HepG2 (cell line): ENCODE results near the gene ST6GALNAC6. TPM values are rescaled to one million over a fixed set of nuclear protein-coding genes. Genes with fewer than 3 reads are reported as not detected.
A peak's percentile ranks its signal among the peaks of the same experiment; 100 is the strongest.

Source experiments
- KDM6A ChIP-seq: IDR thresholded peaks from 2 replicates; pipeline ENCODE4 v1.6.1; 2016; ENCODE audit warnings: low read depth
- RFXAP ChIP-seq: sonication (generic); formaldehyde crosslinking; IDR thresholded peaks from 2 replicates; pipeline ENCODE4 v1.4.0; 2020; ENCODE audit warnings: missing genetic modification reagents, borderline replicate concordance
- SATB2 ChIP-seq: sonication (generic); formaldehyde crosslinking; IDR thresholded peaks from 2 replicates; pipeline ENCODE4 v1.5.0; 2020; ENCODE audit warnings: missing genetic modification reagents
- ZMYM3 ChIP-seq: sonication (generic); formaldehyde crosslinking; IDR thresholded peaks from 2 replicates; pipeline ENCODE4 v1.5.1; 2020; ENCODE audit warnings: mild to moderate bottlenecking, missing genetic modification reagents
- ZNF530 ChIP-seq: sonication (generic); formaldehyde crosslinking; IDR thresholded peaks from 2 replicates; pipeline ENCODE4 v1.5.0; 2020; ENCODE audit warnings: low read depth, mild to moderate bottlenecking, missing genetic modification reagents
- ZNF569 ChIP-seq: sonication (generic); formaldehyde crosslinking; IDR thresholded peaks from 2 replicates; pipeline ENCODE4 v1.5.0; 2020; ENCODE audit warnings: mild to moderate bottlenecking, missing genetic modification reagents, moderate library complexity, borderline replicate concordance
- ZNF839 ChIP-seq: sonication (generic); formaldehyde crosslinking; IDR thresholded peaks from 2 replicates; pipeline ENCODE4 v1.4.0; 2020; ENCODE audit warnings: missing genetic modification reagents, mild to moderate bottlenecking, borderline replicate concordance
- polyA plus RNA-seq, 8 experiments: library from polyadenylated mRNA; depleted of rRNA in 3 of 8; stranded (reverse) in 7 of 8; unstranded in 1 of 8; fragments of >200 nt; fragmentation: Illumina TruSeq in 4 of 8; extraction: Trizol in 4 of 8; gene quantifications; 2 replicates each; pipeline versions ENCODE4 v1.2.1 to v1.2.3, GENCODE V29; 2011 to 2016; ENCODE audit warnings: low read depth in 4 of 8, missing spikeins in 1 of 8, mixed read lengths in 1 of 8; ENCODE audit not compliant: insufficient read depth in 1 of 8
- total RNA-seq, 5 experiments: library from RNA; depleted of rRNA; stranded (reverse); fragments of >200 nt; fragmentation: Illumina TruSeq; extraction: Trizol; gene quantifications; 2 replicates each; pipeline ENCODE4 v1.2.3, GENCODE V29; 2016; ENCODE audit warnings: low read depth in 1 of 5
- TF ChIP-seq, protein P1 (sequence below): IDR thresholded peaks from 2 replicates; pipeline ENCODE4 v1.6.1; 2016; ENCODE audit warnings: low read depth, missing genetic modification reagents, missing compliant biosample characterization
- TF ChIP-seq, protein P2 (sequence below): IDR thresholded peaks from 2 replicates; pipeline ENCODE4 v1.6.1; 2016; ENCODE audit warnings: low read depth, control low read depth
- TF ChIP-seq, protein P3 (sequence below): sonication (generic); formaldehyde crosslinking; IDR thresholded peaks from 2 replicates; pipeline ENCODE4 v1.4.0; 2020; ENCODE audit warnings: missing genetic modification reagents, low read depth, mild to moderate bottlenecking, borderline replicate concordance
- TF ChIP-seq, protein P4 (sequence below): sonication (generic); formaldehyde crosslinking; IDR thresholded peaks from 2 replicates; pipeline ENCODE4 v1.4.0; 2020; ENCODE audit warnings: mild to moderate bottlenecking, missing genetic modification reagents

The ST6GALNAC6 gene
- total and polyA plus RNA-seq, 2 of the 13 experiments (the other 11 are each of a cell fraction or from before 2014, with no cell fraction given) = 18.5 to 65.4 TPM

DNA sequence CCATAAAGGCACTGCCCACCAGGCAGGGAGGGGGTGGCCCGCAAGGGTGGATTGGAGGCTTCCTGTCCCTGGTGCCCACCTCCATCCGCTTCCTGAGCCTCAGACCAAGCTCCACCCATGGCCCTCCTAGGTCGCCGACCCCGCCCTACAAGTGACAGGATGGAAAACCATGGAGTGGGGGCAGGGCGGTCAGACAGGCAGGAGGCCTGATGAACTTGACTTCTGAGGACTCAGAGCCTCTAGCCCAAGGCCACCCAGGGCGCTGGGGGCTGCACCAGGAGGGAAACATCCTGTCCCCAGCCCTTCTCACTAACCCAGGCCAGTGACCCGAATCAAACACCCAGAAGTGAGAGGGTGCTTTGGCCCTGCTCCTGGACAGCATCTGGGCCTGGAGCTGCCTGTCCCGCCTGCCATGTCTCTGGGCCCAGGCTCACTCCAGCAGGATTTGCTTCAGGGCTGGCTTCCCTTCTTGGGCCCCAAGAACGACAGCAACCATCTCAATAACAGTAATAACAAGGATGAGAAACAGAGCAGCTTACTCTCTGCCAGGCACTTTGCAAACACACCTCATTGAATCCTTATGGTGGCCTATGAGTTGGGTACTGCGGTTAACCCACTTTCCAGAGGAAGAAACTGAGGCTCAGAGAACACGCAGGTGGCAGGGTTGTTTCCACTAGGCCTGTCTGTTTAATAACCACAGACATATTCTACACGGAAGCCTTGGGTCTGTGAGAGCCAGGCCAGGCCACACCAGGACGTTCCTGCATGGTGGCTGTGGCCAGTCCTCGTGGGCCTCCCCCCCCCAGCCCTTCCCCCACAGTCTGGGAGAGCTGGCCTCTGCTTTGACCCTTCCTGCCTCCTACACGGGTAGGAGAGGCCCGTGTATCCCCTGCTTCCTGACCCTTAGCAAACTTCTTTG lies 4.4 kb upstream of the ST6GALNAC6 start (continued):
- TF ChIP-seq, protein P1, sequence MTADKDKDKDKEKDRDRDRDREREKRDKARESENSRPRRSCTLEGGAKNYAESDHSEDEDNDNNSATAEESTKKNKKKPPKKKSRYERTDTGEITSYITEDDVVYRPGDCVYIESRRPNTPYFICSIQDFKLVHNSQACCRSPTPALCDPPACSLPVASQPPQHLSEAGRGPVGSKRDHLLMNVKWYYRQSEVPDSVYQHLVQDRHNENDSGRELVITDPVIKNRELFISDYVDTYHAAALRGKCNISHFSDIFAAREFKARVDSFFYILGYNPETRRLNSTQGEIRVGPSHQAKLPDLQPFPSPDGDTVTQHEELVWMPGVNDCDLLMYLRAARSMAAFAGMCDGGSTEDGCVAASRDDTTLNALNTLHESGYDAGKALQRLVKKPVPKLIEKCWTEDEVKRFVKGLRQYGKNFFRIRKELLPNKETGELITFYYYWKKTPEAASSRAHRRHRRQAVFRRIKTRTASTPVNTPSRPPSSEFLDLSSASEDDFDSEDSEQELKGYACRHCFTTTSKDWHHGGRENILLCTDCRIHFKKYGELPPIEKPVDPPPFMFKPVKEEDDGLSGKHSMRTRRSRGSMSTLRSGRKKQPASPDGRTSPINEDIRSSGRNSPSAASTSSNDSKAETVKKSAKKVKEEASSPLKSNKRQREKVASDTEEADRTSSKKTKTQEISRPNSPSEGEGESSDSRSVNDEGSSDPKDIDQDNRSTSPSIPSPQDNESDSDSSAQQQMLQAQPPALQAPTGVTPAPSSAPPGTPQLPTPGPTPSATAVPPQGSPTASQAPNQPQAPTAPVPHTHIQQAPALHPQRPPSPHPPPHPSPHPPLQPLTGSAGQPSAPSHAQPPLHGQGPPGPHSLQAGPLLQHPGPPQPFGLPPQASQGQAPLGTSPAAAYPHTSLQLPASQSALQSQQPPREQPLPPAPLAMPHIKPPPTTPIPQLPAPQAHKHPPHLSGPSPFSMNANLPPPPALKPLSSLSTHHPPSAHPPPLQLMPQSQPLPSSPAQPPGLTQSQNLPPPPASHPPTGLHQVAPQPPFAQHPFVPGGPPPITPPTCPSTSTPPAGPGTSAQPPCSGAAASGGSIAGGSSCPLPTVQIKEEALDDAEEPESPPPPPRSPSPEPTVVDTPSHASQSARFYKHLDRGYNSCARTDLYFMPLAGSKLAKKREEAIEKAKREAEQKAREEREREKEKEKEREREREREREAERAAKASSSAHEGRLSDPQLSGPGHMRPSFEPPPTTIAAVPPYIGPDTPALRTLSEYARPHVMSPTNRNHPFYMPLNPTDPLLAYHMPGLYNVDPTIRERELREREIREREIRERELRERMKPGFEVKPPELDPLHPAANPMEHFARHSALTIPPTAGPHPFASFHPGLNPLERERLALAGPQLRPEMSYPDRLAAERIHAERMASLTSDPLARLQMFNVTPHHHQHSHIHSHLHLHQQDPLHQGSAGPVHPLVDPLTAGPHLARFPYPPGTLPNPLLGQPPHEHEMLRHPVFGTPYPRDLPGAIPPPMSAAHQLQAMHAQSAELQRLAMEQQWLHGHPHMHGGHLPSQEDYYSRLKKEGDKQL = 0 out of 2 replicates have a peak, but pooled peaks have one; percentile 49
- no peak for TF ChIP-seq SATB2 (CRISPR knock-in tag)
- no peak for TF ChIP-seq ZNF569 (CRISPR knock-in tag)
- TF ChIP-seq, protein P2, sequence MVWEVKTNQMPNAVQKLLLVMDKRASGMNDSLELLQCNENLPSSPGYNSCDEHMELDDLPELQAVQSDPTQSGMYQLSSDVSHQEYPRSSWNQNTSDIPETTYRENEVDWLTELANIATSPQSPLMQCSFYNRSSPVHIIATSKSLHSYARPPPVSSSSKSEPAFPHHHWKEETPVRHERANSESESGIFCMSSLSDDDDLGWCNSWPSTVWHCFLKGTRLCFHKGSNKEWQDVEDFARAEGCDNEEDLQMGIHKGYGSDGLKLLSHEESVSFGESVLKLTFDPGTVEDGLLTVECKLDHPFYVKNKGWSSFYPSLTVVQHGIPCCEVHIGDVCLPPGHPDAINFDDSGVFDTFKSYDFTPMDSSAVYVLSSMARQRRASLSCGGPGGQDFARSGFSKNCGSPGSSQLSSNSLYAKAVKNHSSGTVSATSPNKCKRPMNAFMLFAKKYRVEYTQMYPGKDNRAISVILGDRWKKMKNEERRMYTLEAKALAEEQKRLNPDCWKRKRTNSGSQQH (CRISPR knock-in tag) = 0 out of 2 replicates have a peak, but pooled peaks have one; percentile 29
- TF ChIP-seq, protein P3, sequence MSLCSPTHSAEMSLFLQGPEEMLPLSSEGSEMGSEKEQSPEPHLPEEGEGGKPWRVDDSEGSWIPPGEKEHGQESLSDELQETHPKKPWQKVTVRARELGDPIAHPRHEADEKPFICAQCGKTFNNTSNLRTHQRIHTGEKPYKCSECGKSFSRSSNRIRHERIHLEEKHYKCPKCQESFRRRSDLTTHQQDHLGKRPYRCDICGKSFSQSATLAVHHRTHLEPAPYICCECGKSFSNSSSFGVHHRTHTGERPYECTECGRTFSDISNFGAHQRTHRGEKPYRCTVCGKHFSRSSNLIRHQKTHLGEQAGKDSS (CRISPR knock-in tag) = peak; percentile 82; the same call in 1 of the 2 replicates
- peak; percentile 62 for TF ChIP-seq KDM6A (CRISPR knock-in tag)
- TF ChIP-seq ZMYM3 (CRISPR knock-in tag) = peak; percentile 38; the same call in 1 of the 2 replicates
- TF ChIP-seq RFXAP = peak; percentile 34; the same call in 1 of the 2 replicates
- no peak for TF ChIP-seq ZNF530 (CRISPR knock-in tag)
- TF ChIP-seq, protein P4, sequence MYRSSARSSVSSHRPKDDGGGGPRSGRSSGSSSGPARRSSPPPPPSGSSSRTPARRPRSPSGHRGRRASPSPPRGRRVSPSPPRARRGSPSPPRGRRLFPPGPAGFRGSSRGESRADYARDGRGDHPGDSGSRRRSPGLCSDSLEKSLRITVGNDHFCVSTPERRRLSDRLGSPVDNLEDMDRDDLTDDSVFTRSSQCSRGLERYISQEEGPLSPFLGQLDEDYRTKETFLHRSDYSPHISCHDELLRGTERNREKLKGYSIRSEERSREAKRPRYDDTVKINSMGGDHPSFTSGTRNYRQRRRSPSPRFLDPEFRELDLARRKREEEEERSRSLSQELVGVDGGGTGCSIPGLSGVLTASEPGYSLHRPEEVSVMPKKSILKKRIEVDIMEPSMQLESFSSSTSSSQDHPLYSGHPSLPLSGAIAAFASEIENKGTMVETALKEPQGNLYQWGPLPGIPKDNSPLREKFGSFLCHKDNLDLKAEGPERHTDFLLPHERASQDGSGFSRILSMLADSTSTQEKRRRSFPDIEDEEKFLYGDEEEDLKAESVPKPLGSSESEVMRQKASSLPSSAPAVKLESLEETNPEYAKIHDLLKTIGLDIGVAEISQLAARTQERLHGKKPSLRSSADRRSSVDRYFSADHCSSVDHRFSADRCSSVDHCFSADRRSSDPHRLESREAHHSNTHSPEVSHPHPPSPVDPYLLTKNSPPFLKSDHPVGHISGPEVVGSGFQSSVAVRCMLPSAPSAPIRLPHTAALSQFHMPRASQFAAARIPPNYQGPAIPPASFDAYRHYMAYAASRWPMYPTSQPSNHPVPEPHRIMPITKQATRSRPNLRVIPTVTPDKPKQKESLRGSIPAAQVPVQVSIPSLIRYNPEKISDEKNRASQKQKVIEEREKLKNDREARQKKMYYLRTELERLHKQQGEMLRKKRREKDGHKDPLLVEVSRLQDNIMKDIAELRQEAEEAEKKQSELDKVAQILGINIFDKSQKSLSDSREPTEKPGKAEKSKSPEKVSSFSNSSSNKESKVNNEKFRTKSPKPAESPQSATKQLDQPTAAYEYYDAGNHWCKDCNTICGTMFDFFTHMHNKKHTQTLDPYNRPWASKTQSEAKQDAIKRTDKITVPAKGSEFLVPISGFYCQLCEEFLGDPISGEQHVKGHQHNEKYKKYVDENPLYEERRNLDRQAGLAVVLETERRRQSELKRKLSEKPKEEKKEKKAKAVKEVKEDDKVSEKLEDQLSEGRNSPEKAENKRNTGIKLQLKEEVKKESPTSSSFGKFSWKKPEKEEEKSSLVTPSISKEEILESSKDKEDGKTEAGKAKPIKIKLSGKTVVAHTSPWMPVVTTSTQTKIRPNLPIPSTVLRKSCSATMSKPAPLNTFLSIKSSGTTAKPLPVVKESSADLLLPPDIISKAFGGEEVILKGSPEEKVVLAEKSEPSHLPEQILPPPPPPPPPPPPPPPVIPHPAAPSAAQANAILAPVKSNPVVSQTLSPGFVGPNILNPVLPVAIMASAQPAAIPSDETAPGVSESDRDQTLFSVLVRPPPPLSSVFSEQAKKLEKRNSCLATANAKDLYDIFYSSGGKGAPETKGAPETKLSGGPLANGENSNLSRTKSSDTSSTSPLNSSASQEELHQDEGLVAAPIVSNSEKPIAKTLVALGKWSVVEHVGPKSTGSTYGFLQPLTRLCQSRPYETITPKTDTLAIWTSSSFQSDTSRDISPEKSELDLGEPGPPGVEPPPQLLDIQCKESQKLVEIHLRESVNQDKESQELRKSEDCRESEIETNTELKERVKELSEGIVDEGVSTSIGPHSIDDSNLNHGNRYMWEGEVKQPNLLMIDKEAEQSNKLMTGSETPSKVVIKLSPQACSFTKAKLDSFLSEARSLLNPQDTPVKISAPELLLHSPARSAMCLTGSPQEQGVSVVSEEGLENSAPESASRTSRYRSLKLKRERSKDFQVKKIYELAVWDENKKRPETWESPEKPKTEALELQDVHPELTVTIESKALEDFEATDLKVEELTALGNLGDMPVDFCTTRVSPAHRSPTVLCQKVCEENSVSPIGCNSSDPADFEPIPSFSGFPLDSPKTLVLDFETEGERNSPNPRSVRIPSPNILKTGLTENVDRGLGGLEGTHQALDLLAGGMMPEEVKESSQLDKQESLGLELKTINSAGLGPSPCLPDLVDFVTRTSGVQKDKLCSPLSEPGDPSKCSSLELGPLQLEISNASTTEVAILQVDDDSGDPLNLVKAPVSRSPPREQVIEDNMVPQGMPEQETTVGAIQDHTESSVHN (CRISPR knock-in tag) = peak; percentile 47; the same call in 1 of the 2 replicates
- TF ChIP-seq ZNF839 = peak; percentile 45; the same call in 1 of the 2 replicates
